Measurements from ENCODE around the gene CSDE1.

GRCh38 chr1:114702737-114703136 lies 55.0 kb downstream of the CSDE1 start:
- TF ChIP-seq FOXP2 (optimal IDR thresholded peaks at IDR 0.05; ENCODE audit: control extremely low read depth, extremely low read length, insufficient read depth) (no peak), EZH2 (IDR thresholded peaks at IDR 0.05) (no peak), POLR2AphosphoS5 (IDR thresholded peaks at IDR 0.05; ENCODE audit: borderline replicate concordance, low read depth, low read length) (no peak)

All from SK-N-MC (cell line).